DOHH2 (cell line): ENCODE data around the gene KLHDC7A.

Experiments
- EZH2phosphoT487 ChIP-seq: fragments of 200-600 bp; sonication (generic); IDR thresholded peaks from 2 replicates; pipeline ENCODE4 v1.6.1; 2017; ENCODE audit warnings: borderline replicate concordance, mild to moderate bottlenecking, antibody characterized with exemption, low read length, moderate library complexity, mixed read lengths
- TF ChIP-seq, protein P1 (sequence below): fragments of 200-600 bp; sonication (generic); IDR thresholded peaks from one replicate; pipeline ENCODE4 v1.5.1; 2014; ENCODE audit warnings: antibody characterized with exemption, mild to moderate bottlenecking, low read depth, low read length; ENCODE audit not compliant: poor library complexity, severe bottlenecking

DNA sequence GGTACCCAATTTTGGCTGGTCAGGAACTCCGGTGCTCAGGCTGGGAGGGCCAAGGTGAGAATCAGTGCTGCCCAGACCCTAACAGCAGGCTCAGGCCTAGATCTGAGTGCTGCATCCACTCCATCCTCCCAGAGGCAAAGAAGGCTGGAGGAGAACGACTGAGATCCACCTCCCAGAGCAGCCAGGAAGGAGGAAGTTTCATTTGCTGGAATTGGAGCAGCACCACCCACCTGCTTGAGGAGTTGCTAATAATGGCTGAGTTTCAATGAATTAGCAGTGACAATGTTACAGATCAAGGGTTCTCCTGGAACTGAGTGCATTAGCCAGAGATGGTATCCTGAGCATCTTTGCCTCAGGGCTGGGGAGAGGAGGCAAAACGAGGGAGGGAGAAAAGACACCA lies 46.7 kb upstream of the KLHDC7A start:
- TF ChIP-seq, protein P1, sequence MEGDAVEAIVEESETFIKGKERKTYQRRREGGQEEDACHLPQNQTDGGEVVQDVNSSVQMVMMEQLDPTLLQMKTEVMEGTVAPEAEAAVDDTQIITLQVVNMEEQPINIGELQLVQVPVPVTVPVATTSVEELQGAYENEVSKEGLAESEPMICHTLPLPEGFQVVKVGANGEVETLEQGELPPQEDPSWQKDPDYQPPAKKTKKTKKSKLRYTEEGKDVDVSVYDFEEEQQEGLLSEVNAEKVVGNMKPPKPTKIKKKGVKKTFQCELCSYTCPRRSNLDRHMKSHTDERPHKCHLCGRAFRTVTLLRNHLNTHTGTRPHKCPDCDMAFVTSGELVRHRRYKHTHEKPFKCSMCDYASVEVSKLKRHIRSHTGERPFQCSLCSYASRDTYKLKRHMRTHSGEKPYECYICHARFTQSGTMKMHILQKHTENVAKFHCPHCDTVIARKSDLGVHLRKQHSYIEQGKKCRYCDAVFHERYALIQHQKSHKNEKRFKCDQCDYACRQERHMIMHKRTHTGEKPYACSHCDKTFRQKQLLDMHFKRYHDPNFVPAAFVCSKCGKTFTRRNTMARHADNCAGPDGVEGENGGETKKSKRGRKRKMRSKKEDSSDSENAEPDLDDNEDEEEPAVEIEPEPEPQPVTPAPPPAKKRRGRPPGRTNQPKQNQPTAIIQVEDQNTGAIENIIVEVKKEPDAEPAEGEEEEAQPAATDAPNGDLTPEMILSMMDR, result no peak
- no peak for TF ChIP-seq EZH2phosphoT487
